AG09319 (cell line): Measurements from ENCODE around the gene SNAP29.

ENCODE experiments used
- DNase-seq: peaks from one replicate; pipeline ENCODE4 v3.0.0-alpha.2; 2010; ENCODE audit warnings: low read depth; ENCODE audit errors: extremely low read depth
- CTCF ChIP-seq: IDR thresholded peaks from 2 replicates; pipeline ENCODE4 v1.5.1; 2011; ENCODE audit warnings: low read depth, mild to moderate bottlenecking, inconsistent platforms, low read length, moderate library complexity

Gene SNAP29

GRCh38 chr22:20852503-20852902 lies 6.3 kb upstream of the SNAP29 start:
- DNase-seq, result no peak
- TF ChIP-seq CTCF, result no peak

DNA sequence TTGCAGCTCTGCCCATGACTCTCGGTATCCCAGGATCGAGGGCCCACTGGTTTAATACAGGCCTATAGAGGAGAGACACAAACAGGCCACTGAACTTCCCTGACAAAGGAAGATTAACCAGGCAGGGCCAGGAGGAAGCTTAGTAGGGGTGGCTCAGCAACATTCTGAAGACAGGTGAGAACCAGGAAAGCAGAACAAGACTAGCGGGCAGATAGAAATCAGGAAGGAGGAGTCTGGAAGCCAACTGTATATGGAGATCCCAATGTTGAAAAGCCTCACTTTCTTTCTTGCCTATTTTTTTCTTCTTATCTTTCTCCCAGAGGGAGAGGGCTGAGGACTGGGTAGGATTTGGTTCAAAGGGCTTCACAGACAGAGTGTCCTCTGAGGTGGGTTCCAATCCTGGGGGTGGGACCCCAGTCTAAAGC lies 5.6 kb upstream of the SNAP29 start:
- TF ChIP-seq CTCF, result no peak
- DNase-seq, result no peak

- TF ChIP-seq CTCF, result no peak
- DNase-seq, result no peak
Observed at GRCh38 chr22:20857247-20857643, 1.6 kb upstream of the SNAP29 start.

- peak; percentile 1; the same call in 1 of the 2 replicates for TF ChIP-seq CTCF
- DNase-seq, result peak; percentile 58
Observed at GRCh38 chr22:20857838-20858614, 781 bp upstream of the SNAP29 start.

DNA sequence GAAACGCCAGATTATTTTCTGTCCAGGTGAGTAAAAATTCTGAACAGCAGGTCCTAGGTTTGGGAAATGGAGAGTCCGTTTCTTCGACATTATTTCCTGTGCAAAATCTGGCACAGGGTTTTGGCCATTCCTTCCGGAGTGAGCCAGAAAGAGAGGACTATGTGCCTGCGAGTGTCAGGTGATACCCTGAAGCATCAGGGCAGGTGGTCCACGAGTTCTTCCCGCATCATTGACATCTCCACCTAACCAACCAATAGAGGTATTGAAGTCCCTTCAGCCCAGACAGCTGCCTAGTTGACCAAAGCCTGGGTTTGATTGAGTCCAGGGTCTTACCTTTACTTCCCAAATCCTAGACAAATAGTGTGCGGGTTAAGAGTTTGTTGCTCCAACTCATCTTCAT lies 808 bp downstream of the SNAP29 start:
- no peak for TF ChIP-seq CTCF
- no peak for DNase-seq

DNA sequence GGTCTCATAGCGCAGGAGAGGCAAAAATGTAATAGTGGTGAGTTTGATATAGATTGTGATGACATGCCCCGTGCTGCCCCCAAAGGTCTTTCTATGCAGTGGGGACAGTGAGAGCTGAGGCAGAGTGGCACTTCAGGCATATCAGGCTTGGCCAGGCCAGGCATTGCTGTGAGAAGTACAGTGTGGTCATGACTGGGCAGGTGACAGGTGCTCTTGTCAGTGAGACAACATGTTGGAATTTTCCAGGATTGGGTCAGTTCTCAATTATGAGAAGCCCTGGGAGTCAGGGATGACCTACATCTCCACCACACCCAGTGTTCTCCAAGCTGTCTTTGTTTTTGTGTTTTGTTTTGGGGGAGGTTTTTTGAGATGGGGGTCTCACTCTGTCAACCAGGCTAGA lies 3.7 kb downstream of the SNAP29 start:
- no peak for DNase-seq
- no peak for TF ChIP-seq CTCF

DNA sequence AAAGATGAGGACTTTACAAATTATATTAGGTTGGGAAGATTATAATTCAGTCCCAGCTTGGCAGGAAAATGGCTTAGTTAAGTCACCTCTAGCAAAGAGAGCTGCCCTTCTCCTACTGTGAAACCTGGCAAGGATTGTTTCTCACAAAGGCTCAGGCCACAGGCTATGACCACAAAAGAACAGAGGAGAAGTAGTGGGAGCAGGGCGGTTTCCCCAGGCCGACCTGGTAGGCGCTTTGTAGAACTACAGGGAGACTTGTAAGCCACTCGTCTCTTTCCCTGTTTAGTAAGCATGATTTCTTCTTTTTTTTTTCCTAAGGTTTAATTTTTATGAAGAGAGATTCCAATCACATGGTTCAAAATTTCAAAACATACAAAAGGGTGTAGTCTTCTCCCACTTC lies 4.6 kb downstream of the SNAP29 start:
- no peak for TF ChIP-seq CTCF
- DNase-seq, result no peak
